ENCODE measurements around the gene OBSCN. TPM values are rescaled to one million over a fixed set of nuclear protein-coding genes. Genes with fewer than 3 reads are reported as not detected.
A peak's percentile ranks its signal among the peaks of the same experiment; 100 is the strongest.

Gene OBSCN
- total and polyA plus RNA-seq, 4 donors, result 0.54 to 5.6 (median 2.7) TPM

DNA sequence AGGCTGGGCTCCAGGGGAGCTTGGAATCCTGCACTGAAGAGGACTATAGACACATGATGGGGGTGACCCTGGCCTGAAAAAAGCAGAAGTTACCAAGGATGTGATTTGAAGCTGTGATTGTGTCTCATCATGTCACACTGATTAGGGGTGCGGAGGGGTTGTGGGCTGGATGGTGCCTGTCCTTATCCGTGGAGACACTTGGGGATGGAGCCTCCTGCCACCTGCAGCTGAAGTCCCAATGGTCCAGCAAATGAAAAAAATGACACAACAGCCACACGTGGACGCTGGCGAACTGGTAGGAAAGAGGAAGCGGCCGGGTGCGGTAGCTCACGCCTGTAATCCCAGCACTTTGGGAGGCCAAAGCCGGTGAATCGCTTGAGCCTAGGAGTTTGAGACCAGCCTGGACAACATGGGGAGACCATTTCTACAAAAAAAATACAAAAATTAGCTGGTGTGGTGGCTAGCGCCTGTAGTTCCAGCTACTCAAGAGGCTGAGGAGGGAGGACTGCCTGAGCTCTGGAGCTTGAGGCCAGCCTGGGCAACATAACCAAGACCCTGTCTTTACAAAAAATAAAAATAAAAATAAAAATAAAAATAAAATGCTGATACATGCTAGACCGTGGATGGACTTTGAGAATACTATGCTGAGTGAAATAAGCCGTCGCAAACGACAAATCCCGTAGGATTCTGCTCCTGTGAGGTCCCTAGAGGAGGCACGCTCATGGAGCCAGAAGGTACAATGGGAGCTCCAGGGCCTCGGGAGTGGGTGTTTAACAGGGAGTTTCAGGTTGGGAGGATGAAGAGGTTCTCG, 43.1 kb upstream of the OBSCN start:
- WGBS, result 53% methylated on average over 20 of the region's 20 CpGs
- no peak for TF ChIP-seq HNF4A (conservative IDR thresholded peaks at IDR 0.05)
- TF ChIP-seq NR2F2 (IDR thresholded peaks at IDR 0.05), result no peak
- no peak for TF ChIP-seq SP1 (IDR thresholded peaks at IDR 0.05)
- TF ChIP-seq RXRA (IDR thresholded peaks at IDR 0.05), result no peak
- TF ChIP-seq, protein P1, sequence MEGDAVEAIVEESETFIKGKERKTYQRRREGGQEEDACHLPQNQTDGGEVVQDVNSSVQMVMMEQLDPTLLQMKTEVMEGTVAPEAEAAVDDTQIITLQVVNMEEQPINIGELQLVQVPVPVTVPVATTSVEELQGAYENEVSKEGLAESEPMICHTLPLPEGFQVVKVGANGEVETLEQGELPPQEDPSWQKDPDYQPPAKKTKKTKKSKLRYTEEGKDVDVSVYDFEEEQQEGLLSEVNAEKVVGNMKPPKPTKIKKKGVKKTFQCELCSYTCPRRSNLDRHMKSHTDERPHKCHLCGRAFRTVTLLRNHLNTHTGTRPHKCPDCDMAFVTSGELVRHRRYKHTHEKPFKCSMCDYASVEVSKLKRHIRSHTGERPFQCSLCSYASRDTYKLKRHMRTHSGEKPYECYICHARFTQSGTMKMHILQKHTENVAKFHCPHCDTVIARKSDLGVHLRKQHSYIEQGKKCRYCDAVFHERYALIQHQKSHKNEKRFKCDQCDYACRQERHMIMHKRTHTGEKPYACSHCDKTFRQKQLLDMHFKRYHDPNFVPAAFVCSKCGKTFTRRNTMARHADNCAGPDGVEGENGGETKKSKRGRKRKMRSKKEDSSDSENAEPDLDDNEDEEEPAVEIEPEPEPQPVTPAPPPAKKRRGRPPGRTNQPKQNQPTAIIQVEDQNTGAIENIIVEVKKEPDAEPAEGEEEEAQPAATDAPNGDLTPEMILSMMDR (IDR thresholded peaks at IDR 0.05; ENCODE audit: low read depth, low read length, missing input control), result no peak
- no peak for TF ChIP-seq FOXA1 (IDR thresholded peaks at IDR 0.05)
- TF ChIP-seq, protein P2, sequence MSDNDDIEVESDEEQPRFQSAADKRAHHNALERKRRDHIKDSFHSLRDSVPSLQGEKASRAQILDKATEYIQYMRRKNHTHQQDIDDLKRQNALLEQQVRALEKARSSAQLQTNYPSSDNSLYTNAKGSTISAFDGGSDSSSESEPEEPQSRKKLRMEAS (IDR thresholded peaks at IDR 0.05), result no peak
- H3K9me3 ChIP-seq (ENCODE audit: control insufficient read depth in 4 of 4, low read length in 3 of 4), result no peaks in the 10 kb centered on the region
- no peak for DNase-seq (ENCODE audit: low spot score)
- H3K27me3 ChIP-seq (ENCODE audit: control insufficient read depth in 4 of 4, insufficient read depth in 4 of 4, low read length in 3 of 4), result no peaks in the 10 kb centered on the region
- H3K27ac ChIP-seq (ENCODE audit: low read depth in 1 of 2, low read length in 2 of 2), result peak overlapping the region; percentile 79 to 87
- peak overlapping the region; percentile 44 to 60 (median 45) for H3K4me3 ChIP-seq (ENCODE audit: low read depth in 1 of 3, low read length in 3 of 3)
- H3K36me3 ChIP-seq (ENCODE audit: control insufficient read depth in 4 of 4, insufficient read depth in 3 of 4, low read depth in 1 of 4, low read length in 3 of 4), result no peaks in the 10 kb centered on the region
- H3K4me1 ChIP-seq (ENCODE audit: control insufficient read depth in 4 of 4, insufficient read depth in 4 of 4, low read length in 3 of 4), result peaks cover 0 to 18% (median 4%) of the 10 kb centered on the region in 4 donors
- peak overlapping the region in 1 of 2 donors; percentile 78 for H3K9ac ChIP-seq (ENCODE audit: low read depth in 1 of 2, low read length in 2 of 2)

DNA sequence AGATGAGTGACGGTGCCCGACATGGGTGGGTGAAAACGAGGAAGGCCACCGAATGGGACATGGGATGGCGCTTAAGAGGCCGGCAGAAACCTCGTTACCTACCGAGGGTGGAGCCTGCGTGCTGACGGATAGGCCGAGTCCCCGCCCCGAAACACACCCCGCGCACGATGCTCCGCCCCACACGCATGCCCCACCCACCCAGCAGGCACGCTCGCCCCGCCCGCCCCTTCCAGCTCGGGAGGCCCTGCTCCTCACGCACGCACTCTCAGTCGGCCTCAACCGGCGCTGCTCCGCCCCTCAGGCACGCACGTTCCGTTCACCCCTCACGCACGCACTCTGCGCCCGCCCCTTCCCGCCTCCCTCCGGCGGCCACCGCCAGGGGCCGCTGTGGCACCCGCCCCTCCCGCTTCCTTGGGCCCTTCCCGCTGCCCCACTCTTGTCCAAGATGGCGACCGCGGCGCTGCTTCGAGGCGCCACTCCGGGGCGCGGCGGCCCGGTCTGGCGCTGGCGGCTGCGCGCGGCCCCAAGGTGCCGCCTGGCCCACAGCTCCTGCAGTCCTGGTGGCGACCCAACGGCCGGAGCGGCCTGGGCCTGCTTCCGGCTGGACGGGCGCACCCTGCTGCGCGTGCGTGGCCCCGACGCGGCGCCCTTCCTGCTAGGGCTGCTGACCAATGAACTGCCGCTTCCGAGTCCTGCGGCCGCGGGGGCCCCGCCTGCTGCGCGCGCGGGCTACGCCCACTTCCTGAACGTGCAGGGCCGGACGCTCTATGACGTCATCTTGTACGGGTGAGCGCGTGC, 42.3 kb upstream of the OBSCN start, which contains the start of gene IBA57:
TSS of gene IBA57 (plus strand) at position 433 of the 798 bp plus-strand sequence. CDS start at position 446, 13 bp downstream.
- TF ChIP-seq NR2F2 (IDR thresholded peaks at IDR 0.05) (no peak), RXRA (IDR thresholded peaks at IDR 0.05) (peak in 1 of 2 donors; percentile 12), FOXA2 (IDR thresholded peaks at IDR 0.05) (no peak), HNF4A (conservative IDR thresholded peaks at IDR 0.05) (no peak), TAF1 (conservative IDR thresholded peaks at IDR 0.05) (no peak), YY1 (IDR thresholded peaks at IDR 0.05) (peak; percentile 88), EGR1 (IDR thresholded peaks at IDR 0.05; ENCODE audit: low read depth in 2 of 2) (peak in 1 of 2 donors; percentile 24), GABPA (IDR thresholded peaks at IDR 0.05 in 1 of 2, conservative IDR thresholded peaks at IDR 0.05 in 1 of 2) (peak in 1 of 2 donors; percentile 78), JUND (IDR thresholded peaks at IDR 0.05) (peak in 1 of 2 donors; percentile 34), HNF4G (IDR thresholded peaks at IDR 0.05) (no peak), RAD21 (IDR thresholded peaks at IDR 0.05) (peak in 1 of 2 donors; percentile 40), SP1 (IDR thresholded peaks at IDR 0.05) (peak; percentile 74), FOXA1 (IDR thresholded peaks at IDR 0.05) (no peak)
- TF ChIP-seq, protein P1 (IDR thresholded peaks at IDR 0.05; ENCODE audit: low read depth, low read length, missing input control), result peak; percentile 98
- TF ChIP-seq, protein P3, sequence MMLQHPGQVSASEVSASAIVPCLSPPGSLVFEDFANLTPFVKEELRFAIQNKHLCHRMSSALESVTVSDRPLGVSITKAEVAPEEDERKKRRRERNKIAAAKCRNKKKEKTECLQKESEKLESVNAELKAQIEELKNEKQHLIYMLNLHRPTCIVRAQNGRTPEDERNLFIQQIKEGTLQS (IDR thresholded peaks at IDR 0.05), result no peak
- TF ChIP-seq, protein P4, sequence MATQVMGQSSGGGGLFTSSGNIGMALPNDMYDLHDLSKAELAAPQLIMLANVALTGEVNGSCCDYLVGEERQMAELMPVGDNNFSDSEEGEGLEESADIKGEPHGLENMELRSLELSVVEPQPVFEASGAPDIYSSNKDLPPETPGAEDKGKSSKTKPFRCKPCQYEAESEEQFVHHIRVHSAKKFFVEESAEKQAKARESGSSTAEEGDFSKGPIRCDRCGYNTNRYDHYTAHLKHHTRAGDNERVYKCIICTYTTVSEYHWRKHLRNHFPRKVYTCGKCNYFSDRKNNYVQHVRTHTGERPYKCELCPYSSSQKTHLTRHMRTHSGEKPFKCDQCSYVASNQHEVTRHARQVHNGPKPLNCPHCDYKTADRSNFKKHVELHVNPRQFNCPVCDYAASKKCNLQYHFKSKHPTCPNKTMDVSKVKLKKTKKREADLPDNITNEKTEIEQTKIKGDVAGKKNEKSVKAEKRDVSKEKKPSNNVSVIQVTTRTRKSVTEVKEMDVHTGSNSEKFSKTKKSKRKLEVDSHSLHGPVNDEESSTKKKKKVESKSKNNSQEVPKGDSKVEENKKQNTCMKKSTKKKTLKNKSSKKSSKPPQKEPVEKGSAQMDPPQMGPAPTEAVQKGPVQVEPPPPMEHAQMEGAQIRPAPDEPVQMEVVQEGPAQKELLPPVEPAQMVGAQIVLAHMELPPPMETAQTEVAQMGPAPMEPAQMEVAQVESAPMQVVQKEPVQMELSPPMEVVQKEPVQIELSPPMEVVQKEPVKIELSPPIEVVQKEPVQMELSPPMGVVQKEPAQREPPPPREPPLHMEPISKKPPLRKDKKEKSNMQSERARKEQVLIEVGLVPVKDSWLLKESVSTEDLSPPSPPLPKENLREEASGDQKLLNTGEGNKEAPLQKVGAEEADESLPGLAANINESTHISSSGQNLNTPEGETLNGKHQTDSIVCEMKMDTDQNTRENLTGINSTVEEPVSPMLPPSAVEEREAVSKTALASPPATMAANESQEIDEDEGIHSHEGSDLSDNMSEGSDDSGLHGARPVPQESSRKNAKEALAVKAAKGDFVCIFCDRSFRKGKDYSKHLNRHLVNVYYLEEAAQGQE (IDR thresholded peaks at IDR 0.05), result no peak
- TF ChIP-seq, protein P2 (IDR thresholded peaks at IDR 0.05), result no peak
- TF ChIP-seq, protein P5, sequence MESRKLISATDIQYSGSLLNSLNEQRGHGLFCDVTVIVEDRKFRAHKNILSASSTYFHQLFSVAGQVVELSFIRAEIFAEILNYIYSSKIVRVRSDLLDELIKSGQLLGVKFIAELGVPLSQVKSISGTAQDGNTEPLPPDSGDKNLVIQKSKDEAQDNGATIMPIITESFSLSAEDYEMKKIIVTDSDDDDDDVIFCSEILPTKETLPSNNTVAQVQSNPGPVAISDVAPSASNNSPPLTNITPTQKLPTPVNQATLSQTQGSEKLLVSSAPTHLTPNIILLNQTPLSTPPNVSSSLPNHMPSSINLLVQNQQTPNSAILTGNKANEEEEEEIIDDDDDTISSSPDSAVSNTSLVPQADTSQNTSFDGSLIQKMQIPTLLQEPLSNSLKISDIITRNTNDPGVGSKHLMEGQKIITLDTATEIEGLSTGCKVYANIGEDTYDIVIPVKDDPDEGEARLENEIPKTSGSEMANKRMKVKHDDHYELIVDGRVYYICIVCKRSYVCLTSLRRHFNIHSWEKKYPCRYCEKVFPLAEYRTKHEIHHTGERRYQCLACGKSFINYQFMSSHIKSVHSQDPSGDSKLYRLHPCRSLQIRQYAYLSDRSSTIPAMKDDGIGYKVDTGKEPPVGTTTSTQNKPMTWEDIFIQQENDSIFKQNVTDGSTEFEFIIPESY (IDR thresholded peaks at IDR 0.05), result no peak
- H3K27me3 ChIP-seq (ENCODE audit: control insufficient read depth in 4 of 4, insufficient read depth in 4 of 4, low read length in 3 of 4), result no peaks in the 10 kb centered on the region
- peaks cover 0 to 18% (median 4%) of the 10 kb centered on the region in 4 donors for H3K4me1 ChIP-seq (ENCODE audit: control insufficient read depth in 4 of 4, insufficient read depth in 4 of 4, low read length in 3 of 4)
- no peaks in the 10 kb centered on the region for H3K9me3 ChIP-seq (ENCODE audit: control insufficient read depth in 4 of 4, low read length in 3 of 4)
- DNase-seq (ENCODE audit: low spot score), result peak; percentile 100
- peak within 1 kb of the TSS; percentile 97 to 99 for H3K27ac ChIP-seq (ENCODE audit: low read depth in 1 of 2, low read length in 2 of 2)
- peak within 1 kb of the TSS; percentile 82 to 94 for H3K9ac ChIP-seq (ENCODE audit: low read depth in 1 of 2, low read length in 2 of 2)
- H3K4me3 ChIP-seq (ENCODE audit: low read depth in 1 of 3, low read length in 3 of 3), result peak within 1 kb of the TSS; percentile 59 to 84 (median 77)
- WGBS, result under 1% methylated on average over 93 of the region's 93 CpGs
- no peaks in the 10 kb centered on the region for H3K36me3 ChIP-seq (ENCODE audit: control insufficient read depth in 4 of 4, insufficient read depth in 3 of 4, low read depth in 1 of 4, low read length in 3 of 4)
